ENCODE data around the gene SUN2. TPM values are rescaled to one million over a fixed set of nuclear protein-coding genes. Genes with fewer than 3 reads are reported as not detected.

Gene SUN2
- total and polyA plus RNA-seq, 2 donors (not counting 1 experiment from before 2014, with no cell fraction given): 27.4 to 76.6 TPM

GRCh38 chr22:38699784-38700183, 56.0 kb downstream of the SUN2 start:
- no peak overlapping the region for H2AFZ ChIP-seq (ENCODE audit: low read length)
- peak overlapping the region; percentile 90 for H3K9ac ChIP-seq (ENCODE audit: insufficient read depth, low read length)
- peak overlapping the region; percentile 98 for H3K4me2 ChIP-seq (ENCODE audit: extremely low read depth, insufficient read depth, low read length)
- H4K20me1 ChIP-seq (ENCODE audit: control insufficient read depth, extremely low read depth, insufficient read depth, low read length): no peaks in the 10 kb centered on the region
- H3K9me3 ChIP-seq (ENCODE audit: control insufficient read depth, insufficient read depth, low read depth, low read length): no peaks in the 10 kb centered on the region
- H3K4me1 ChIP-seq (ENCODE audit: control insufficient read depth, extremely low read depth, insufficient read depth, low read length): peaks cover 18% of the 10 kb centered on the region
- H3K4me3 ChIP-seq (replicated peaks in 1 of 4; ENCODE audit: control extremely low read depth in 1 of 4, insufficient read depth in 1 of 4, low read depth in 3 of 4, low read length in 4 of 4): peak overlapping the region; percentile 43 to 92 (median 73)
- H3K36me3 ChIP-seq (ENCODE audit: control insufficient read depth, insufficient read depth, low read length): no peaks in the 10 kb centered on the region
- peaks cover 47% of the 10 kb centered on the region for H3K79me2 ChIP-seq (ENCODE audit: control insufficient read depth, insufficient read depth, low read length)
- peak overlapping the region; percentile 89 for H3K27ac ChIP-seq (ENCODE audit: insufficient read depth, low read length)
- TF ChIP-seq EZH2 (IDR thresholded peaks at IDR 0.05; ENCODE audit: low read length, missing control alignments) (no peak), CTCF (conservative IDR thresholded peaks at IDR 0.05 in 1 of 2, IDR thresholded peaks at IDR 0.05 in 1 of 2; ENCODE audit: low read depth in 1 of 2, low read length in 2 of 2) (no peak)
- DNase-seq (ENCODE audit: low read depth in 2 of 2): peak; percentile 36 to 51
- no peaks in the 10 kb centered on the region for H3K27me3 ChIP-seq (ENCODE audit: control insufficient read depth, insufficient read depth, low read length)

GRCh38 chr22:38699143-38699542, 56.7 kb downstream of the SUN2 start:
- Histone ChIP-seq H3K4me3 (replicated peaks in 1 of 4; ENCODE audit: control extremely low read depth in 1 of 4, insufficient read depth in 1 of 4, low read depth in 3 of 4, low read length in 4 of 4) (peak overlapping the region; percentile 43 to 92 (median 73)), H3K9me3 (ENCODE audit: control insufficient read depth, insufficient read depth, low read depth, low read length) (no peaks in the 10 kb centered on the region), H3K79me2 (ENCODE audit: control insufficient read depth, insufficient read depth, low read length) (peaks cover 49% of the 10 kb centered on the region), H3K9ac (ENCODE audit: insufficient read depth, low read length) (no peak overlapping the region), H4K20me1 (ENCODE audit: control insufficient read depth, extremely low read depth, insufficient read depth, low read length) (no peaks in the 10 kb centered on the region), H3K27ac (ENCODE audit: insufficient read depth, low read length) (peak overlapping the region; percentile 89), H3K27me3 (ENCODE audit: control insufficient read depth, insufficient read depth, low read length) (no peaks in the 10 kb centered on the region), H2AFZ (ENCODE audit: low read length) (no peak overlapping the region), H3K4me2 (ENCODE audit: extremely low read depth, insufficient read depth, low read length) (peak overlapping the region; percentile 98), H3K36me3 (ENCODE audit: control insufficient read depth, insufficient read depth, low read length) (peaks cover 2% of the 10 kb centered on the region), H3K4me1 (ENCODE audit: control insufficient read depth, extremely low read depth, insufficient read depth, low read length) (peaks cover 18% of the 10 kb centered on the region)
- no peak for DNase-seq (ENCODE audit: low read depth in 2 of 2)
- no peak for TF ChIP-seq EZH2 (IDR thresholded peaks at IDR 0.05; ENCODE audit: low read length, missing control alignments)
- TF ChIP-seq CTCF (conservative IDR thresholded peaks at IDR 0.05 in 1 of 2, IDR thresholded peaks at IDR 0.05 in 1 of 2; ENCODE audit: low read depth in 1 of 2, low read length in 2 of 2): no peak

GRCh38 chr22:38698407-38699094, 57.2 kb downstream of the SUN2 start:
- H3K4me1 ChIP-seq (ENCODE audit: control insufficient read depth, extremely low read depth, insufficient read depth, low read length): peaks cover 18% of the 10 kb centered on the region
- peaks cover 3% of the 10 kb centered on the region for H3K36me3 ChIP-seq (ENCODE audit: control insufficient read depth, insufficient read depth, low read length)
- no peaks in the 10 kb centered on the region for H3K27me3 ChIP-seq (ENCODE audit: control insufficient read depth, insufficient read depth, low read length)
- TF ChIP-seq CTCF (conservative IDR thresholded peaks at IDR 0.05 in 1 of 2, IDR thresholded peaks at IDR 0.05 in 1 of 2; ENCODE audit: low read depth in 1 of 2, low read length in 2 of 2) (no peak), EZH2 (IDR thresholded peaks at IDR 0.05; ENCODE audit: low read length, missing control alignments) (no peak)
- peak overlapping the region; percentile 98 for H3K4me2 ChIP-seq (ENCODE audit: extremely low read depth, insufficient read depth, low read length)
- H3K9ac ChIP-seq (ENCODE audit: insufficient read depth, low read length): no peak overlapping the region
- peak overlapping the region in 3 of 4 experiments; percentile 5 to 92 (median 82) for H3K4me3 ChIP-seq (replicated peaks in 1 of 4; ENCODE audit: control extremely low read depth in 1 of 4, insufficient read depth in 1 of 4, low read depth in 3 of 4, low read length in 4 of 4)
- H2AFZ ChIP-seq (ENCODE audit: low read length): no peak overlapping the region
- no peak for DNase-seq (ENCODE audit: low read depth in 2 of 2)
- H3K9me3 ChIP-seq (ENCODE audit: control insufficient read depth, insufficient read depth, low read depth, low read length): no peaks in the 10 kb centered on the region
- no peak overlapping the region for H3K27ac ChIP-seq (ENCODE audit: insufficient read depth, low read length)
- peaks cover 55% of the 10 kb centered on the region for H3K79me2 ChIP-seq (ENCODE audit: control insufficient read depth, insufficient read depth, low read length)
- H4K20me1 ChIP-seq (ENCODE audit: control insufficient read depth, extremely low read depth, insufficient read depth, low read length): no peaks in the 10 kb centered on the region

Measured in fibroblast of lung (primary cell).